Astrocyte (in vitro differentiated cells and primary cell): ENCODE data around the gene GMPPB.

Experiments
- CTCF ChIP-seq: IDR thresholded peaks from 2 replicates; pipeline ENCODE4 v1.5.1; 2011; ENCODE audit warnings: low read depth, mild to moderate bottlenecking, inconsistent platforms, low read length, moderate library complexity; ENCODE audit not compliant: insufficient read depth
- EZH2 ChIP-seq: IDR thresholded peaks from 2 replicates; pipeline ENCODE4 v1.6.1; 2012; ENCODE audit warnings: mild to moderate bottlenecking, low read length, inconsistent platforms; ENCODE audit not compliant: insufficient read depth

GRCh38 chr3:49717959-49718857, 5.5 kb downstream of the GMPPB start:
- TF ChIP-seq CTCF, result no peak
- no peak for TF ChIP-seq EZH2
